Epidermal melanocyte (primary cell): ENCODE results near the gene FAM156A.
"Not testable (repeated sequence)": the region's sequence is repeated elsewhere in the genome, so short reads cannot be mapped to it uniquely, and the experiment has no call there.

Source experiments
- DNase-seq: peaks from one replicate; pipeline ENCODE4 v3.0.0; 2011; ENCODE audit warnings: low spot score; ENCODE audit not compliant: insufficient read length

The FAM156A gene

GRCh38 chrX:52958113-52958959, at the start of gene FAM156A:
Gene FAM156A (minus strand): TSS chrX:52958518. CDS start chrX:52948588, 9,930 bp downstream.
- DNase-seq: not testable (repeated sequence)

GRCh38 chrX:53005327-53005726, 47.0 kb upstream of the FAM156A start:
- DNase-seq: no peak

- no peak for DNase-seq
Observed at GRCh38 chrX:53004811-53005210, 46.5 kb upstream of the FAM156A start.

- DNase-seq: no peak
Observed at GRCh38 chrX:53004038-53004437, 45.7 kb upstream of the FAM156A start.

GRCh38 chrX:53003111-53003510, 44.8 kb upstream of the FAM156A start:
- DNase-seq: no peak

GRCh38 chrX:53001958-53002357, 43.6 kb upstream of the FAM156A start:
- peak; percentile 57 for DNase-seq

GRCh38 chrX:53000447-53001135, 42.3 kb upstream of the FAM156A start:
- DNase-seq: no peak

GRCh38 chrX:52995987-52996331, 37.6 kb upstream of the FAM156A start:
- DNase-seq: no peak

GRCh38 chrX:52995135-52995986, 37.0 kb upstream of the FAM156A start:
- DNase-seq: peak; percentile 75

GRCh38 chrX:52990848-52991247, 32.5 kb upstream of the FAM156A start:
- DNase-seq: no peak

- DNase-seq: peak; percentile 17
Observed at GRCh38 chrX:52990011-52990631, 31.8 kb upstream of the FAM156A start.

GRCh38 chrX:52988985-52989917, 30.9 kb upstream of the FAM156A start:
- DNase-seq: no peak

- no peak for DNase-seq
Observed at GRCh38 chrX:52983321-52984000, 25.1 kb upstream of the FAM156A start.

GRCh38 chrX:52979993-52980392, 21.7 kb upstream of the FAM156A start:
- DNase-seq: no peak

- DNase-seq: no peak
Observed at GRCh38 chrX:52979568-52979967, 21.2 kb upstream of the FAM156A start.

- DNase-seq: no peak
Observed at GRCh38 chrX:52977953-52978352, 19.6 kb upstream of the FAM156A start.

- DNase-seq: not testable (repeated sequence)
Observed at GRCh38 chrX:52975576-52975975, 17.3 kb upstream of the FAM156A start.

GRCh38 chrX:52974336-52974992, 16.1 kb upstream of the FAM156A start:
- DNase-seq: not testable (repeated sequence)

GRCh38 chrX:52967922-52968321, 9.6 kb upstream of the FAM156A start:
- DNase-seq: not testable (repeated sequence)
